ENCODE measurements around the gene PTPRM. TPM values are rescaled to one million over a fixed set of nuclear protein-coding genes. Genes with fewer than 3 reads are reported as not detected.

PTPRM gene
- total and polyA plus RNA-seq, 12 donors = 31.7 to 116 (median 61.2) TPM

DNA sequence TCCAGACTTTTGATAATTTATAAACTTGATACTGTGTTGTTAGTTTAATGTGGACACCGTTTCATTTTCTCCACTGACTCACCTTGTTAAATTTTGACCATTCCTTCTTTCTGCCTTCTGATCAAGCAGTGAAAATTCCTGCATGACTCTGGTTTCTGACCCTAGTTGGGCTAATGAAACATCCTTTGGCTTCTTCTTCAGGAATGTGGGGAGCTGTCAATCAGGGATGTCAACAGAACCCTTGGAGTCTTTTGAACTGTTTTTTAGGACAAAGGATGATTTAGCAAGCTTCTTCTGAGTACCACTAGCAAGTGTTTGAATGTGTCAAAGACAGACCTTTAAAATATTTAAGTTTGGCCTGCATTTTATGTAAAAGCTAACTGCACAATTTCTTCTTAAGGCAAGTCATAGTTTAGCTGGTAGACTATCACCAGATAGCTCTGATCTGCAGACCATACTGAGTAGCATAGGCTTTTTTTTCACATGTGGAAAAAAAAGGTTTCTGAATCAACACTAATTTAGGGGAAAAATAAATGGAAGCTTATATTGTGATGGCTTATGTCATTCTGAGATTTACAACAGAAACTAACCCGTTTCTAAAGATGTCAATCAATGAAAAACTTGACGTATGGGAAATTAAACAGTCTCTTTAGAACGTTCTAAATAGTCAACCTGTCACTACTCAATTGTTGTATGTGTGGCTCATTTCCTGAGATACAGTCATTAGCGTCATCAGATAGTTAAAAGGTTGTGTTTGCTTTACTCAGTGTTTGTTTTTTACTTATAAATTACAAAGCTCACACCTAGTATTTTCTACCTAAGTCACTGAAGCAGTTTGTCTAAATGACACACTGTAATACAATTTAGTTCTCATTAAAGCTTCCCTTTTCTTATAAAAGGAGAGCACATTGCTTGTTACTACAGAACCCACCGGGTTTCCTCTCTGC, 311.4 kb downstream of the PTPRM start:
- intact Hi-C loops (cut with DNase I) = loop anchor here in 1 of 2 donors (10.0 kb wide), 1 partner anchor 116 kb away; no protein-coding TSS in a partner anchor
- DNase-seq = no peak
- TF ChIP-seq, protein P1, sequence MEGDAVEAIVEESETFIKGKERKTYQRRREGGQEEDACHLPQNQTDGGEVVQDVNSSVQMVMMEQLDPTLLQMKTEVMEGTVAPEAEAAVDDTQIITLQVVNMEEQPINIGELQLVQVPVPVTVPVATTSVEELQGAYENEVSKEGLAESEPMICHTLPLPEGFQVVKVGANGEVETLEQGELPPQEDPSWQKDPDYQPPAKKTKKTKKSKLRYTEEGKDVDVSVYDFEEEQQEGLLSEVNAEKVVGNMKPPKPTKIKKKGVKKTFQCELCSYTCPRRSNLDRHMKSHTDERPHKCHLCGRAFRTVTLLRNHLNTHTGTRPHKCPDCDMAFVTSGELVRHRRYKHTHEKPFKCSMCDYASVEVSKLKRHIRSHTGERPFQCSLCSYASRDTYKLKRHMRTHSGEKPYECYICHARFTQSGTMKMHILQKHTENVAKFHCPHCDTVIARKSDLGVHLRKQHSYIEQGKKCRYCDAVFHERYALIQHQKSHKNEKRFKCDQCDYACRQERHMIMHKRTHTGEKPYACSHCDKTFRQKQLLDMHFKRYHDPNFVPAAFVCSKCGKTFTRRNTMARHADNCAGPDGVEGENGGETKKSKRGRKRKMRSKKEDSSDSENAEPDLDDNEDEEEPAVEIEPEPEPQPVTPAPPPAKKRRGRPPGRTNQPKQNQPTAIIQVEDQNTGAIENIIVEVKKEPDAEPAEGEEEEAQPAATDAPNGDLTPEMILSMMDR (IDR thresholded peaks at IDR 0.05) = no peak
- TF ChIP-seq POLR2A (IDR thresholded peaks at IDR 0.05) = no peak
- WGBS, 4 donors = 74 to 82% (median 77%) methylated on average over 6 of the region's 6 CpGs
- Histone ChIP-seq H3K36me3 (replicated peaks in 1 of 2) (no peaks in the 10 kb centered on the region), H3K9me3 (replicated peaks in 1 of 3) (no peaks in the 10 kb centered on the region), H3K27me3 (no peaks in the 10 kb centered on the region), H3K27ac (no peak overlapping the region), H3K4me3 (no peak overlapping the region), H3K4me1 (replicated peaks in 1 of 2) (no peaks in the 10 kb centered on the region)

DNA sequence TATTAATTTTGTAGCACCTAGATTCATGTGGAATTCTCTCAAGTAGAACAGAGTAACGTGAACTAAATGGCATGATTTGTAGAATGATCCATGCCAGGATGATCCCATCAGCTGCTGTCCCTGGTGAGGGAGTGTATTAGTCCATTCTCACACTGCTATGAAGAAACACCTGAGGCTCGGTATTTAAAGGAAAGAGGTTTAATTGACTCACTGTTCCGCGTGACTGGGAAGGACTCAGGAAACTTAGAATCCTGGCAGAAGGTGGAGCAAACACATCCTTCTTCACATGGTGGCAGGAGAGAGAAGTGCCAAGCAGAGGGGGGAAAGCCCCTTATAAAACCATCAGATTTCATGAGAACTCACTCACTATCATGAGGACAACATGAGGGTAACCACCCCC, 312.6 kb downstream of the PTPRM start:
- intact Hi-C loops (cut with DNase I) = loop anchor here in 1 of 2 donors (10.0 kb wide), 1 partner anchor 115 kb away; no protein-coding TSS in a partner anchor
- Histone ChIP-seq H3K4me3 (no peak overlapping the region), H3K4me1 (replicated peaks in 1 of 2) (no peaks in the 10 kb centered on the region), H3K27ac (no peak overlapping the region), H3K36me3 (replicated peaks in 1 of 2) (no peaks in the 10 kb centered on the region), H3K9me3 (replicated peaks in 1 of 3) (no peaks in the 10 kb centered on the region), H3K27me3 (no peaks in the 10 kb centered on the region)
- DNase-seq = no peak
- TF ChIP-seq POLR2A (IDR thresholded peaks at IDR 0.05) = no peak
- TF ChIP-seq, protein P1 (IDR thresholded peaks at IDR 0.05) = no peak
- 79 to 95% (median 86%) methylated on average over 4 of the region's 4 CpGs for WGBS, 4 donors

DNA sequence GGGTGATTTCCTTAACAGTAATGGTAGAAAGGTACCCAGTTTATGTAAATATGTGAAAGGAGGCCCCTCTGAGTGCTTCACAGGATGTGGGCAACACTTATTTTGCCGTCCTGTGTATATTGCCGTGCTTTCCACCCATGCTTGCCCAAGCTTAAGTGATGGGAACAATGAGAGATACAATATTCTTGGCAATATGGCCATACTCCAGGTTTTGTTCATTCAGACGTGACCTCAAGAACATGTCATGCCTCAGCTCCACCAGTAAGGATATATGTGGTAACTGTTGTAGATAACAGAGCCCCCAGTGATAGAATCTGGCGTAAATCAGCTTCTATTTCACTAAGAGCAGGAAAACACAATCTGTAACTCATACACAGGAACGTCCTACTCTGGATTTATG, 318.7 kb downstream of the PTPRM start:
- no peak for TF ChIP-seq POLR2A (IDR thresholded peaks at IDR 0.05)
- TF ChIP-seq, protein P1 (IDR thresholded peaks at IDR 0.05) = no peak
- H3K27me3 ChIP-seq = no peaks in the 10 kb centered on the region
- no peaks in the 10 kb centered on the region for H3K9me3 ChIP-seq (replicated peaks in 1 of 3)
- no peak overlapping the region for H3K27ac ChIP-seq
- DNase-seq = no peak
- no peak overlapping the region for H3K4me3 ChIP-seq
- no peaks in the 10 kb centered on the region for H3K4me1 ChIP-seq (replicated peaks in 1 of 2)
- WGBS, 4 donors = 68 to 80% (median 72%) methylated on average over 5 of the region's 5 CpGs
- intact Hi-C loops (cut with DNase I) = no loop called here
- no peaks in the 10 kb centered on the region for H3K36me3 ChIP-seq (replicated peaks in 1 of 2)

DNA sequence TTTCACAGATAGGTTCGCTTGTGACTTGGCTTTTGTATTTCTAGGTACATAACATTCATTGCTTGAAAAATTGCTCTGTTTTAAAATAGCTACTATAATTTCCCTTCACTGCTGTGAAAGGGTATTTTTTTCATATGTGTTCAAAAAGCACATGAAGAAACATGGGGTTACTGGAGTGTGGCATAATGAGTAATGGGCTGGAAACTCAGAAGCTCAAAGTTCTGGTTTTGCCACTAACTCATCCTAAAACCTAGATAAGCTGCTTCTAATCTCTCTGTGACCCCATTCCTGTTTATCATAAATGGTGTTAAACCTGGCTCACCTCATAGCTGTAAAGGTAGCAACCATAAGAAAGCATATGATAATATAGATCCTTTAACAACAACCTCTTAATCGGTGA, 319.3 kb downstream of the PTPRM start:
- intact Hi-C loops (cut with DNase I) = no loop called here
- Histone ChIP-seq H3K27ac (no peak overlapping the region), H3K36me3 (replicated peaks in 1 of 2) (no peaks in the 10 kb centered on the region), H3K4me1 (replicated peaks in 1 of 2) (no peaks in the 10 kb centered on the region), H3K9me3 (replicated peaks in 1 of 3) (no peaks in the 10 kb centered on the region), H3K27me3 (no peaks in the 10 kb centered on the region), H3K4me3 (no peak overlapping the region)
- TF ChIP-seq POLR2A (IDR thresholded peaks at IDR 0.05) = no peak
- TF ChIP-seq, protein P1 (IDR thresholded peaks at IDR 0.05) = no peak
- WGBS, 4 donors = 89 to 93% (median 92%) methylated on average over 2 of the region's 2 CpGs
- DNase-seq = no peak
